Stimulated activated CD8-positive, alpha-beta memory T cell treated with anti-CD3 and anti-CD28 coated beads, Interleukin-4, amount 100 ng/mL, for 48 hours (primary cell): ENCODE data around the gene KRT16.
"Not testable (repeated sequence)": the region's sequence is repeated elsewhere in the genome, so short reads cannot be mapped to it uniquely, and the experiment has no call there.

Source experiments
- DNase-seq: peaks from one replicate; pipeline ENCODE4 v3.0.0-alpha.2; 2020

The KRT16 gene

DNA sequence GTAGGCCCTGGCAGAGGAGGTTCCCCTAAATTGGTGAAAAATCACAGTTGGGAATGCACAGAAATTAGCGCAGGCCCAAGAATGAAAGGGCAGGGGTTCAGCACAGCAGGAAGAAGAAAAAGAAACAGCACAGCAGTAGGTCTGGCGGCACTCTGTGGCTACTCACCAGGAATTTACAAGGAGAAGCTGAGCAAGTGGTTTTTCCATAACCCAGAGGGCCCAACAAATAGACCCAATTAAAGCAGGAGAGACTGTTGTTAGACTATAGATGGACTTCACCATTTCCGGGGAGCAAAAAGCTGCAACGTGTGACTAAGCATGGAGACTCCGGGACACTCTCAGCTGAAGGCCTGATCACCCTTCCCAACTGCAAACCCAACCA lies 14.3 kb upstream of the KRT16 start:
- DNase-seq, result not testable (repeated sequence)

GRCh38 chr17:41626028-41626913 lies 13.7 kb upstream of the KRT16 start:
- DNase-seq, result not testable (repeated sequence)

DNA sequence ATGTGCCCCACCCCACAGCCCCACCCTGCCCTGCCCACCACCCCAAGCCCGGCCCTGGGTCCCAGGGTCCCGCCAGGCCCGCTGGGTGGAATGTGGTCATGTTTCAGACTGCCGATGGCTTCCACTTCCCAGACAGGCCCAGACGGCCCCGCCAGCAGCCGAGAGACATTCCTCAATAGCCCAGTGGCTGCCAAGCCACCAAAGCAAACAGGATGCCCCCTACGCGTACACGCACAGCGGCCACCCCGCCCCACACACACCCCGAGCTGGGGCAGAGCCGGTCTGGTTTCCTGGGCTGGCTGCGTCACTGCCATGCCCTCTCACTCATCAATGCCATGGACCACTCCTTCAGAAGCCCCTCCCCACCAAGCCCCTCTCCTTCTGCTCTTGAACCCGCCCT lies 13.0 kb upstream of the KRT16 start:
- no peak for DNase-seq

- DNase-seq, result no peak
Measured at GRCh38 chr17:41624208-41625101, 11.9 kb upstream of the KRT16 start, which contains the start of gene KRT17. Gene KRT17, minus strand, starts transcription at chr17:41624575. Its CDS starts 66 bp downstream, at chr17:41624509.

DNA sequence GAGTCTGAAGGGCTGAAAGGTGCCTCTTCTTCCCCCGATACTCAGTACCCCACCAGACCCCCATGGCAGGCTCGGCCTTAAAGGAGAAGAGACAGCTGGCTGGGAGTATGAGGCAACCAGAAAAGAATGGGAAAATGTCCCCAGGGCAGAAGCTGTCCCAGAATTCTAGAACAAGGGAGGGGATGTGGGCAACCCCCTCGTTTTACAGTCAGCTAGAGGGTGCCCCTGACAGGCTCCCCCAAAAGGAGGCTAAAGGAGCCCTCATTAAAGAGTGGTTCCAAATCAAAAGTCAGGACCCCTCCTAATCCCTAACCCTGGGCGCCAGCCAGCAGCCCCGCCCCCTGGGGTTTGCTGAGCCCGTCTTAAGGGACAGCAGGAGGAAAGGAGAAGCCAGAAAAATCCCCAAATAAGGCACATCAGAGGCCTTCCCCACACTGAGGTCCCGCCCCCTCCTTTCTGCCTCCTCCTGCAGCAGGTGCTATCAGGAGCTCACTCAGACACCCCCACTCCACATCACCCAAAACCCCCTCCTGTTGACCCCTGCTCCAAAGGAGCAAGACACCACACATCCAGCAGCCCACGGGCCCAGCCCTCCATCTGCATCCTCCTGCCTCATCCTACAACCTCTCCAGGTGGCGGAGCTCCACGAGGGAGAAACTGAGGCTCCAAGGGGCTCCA lies 10.8 kb upstream of the KRT16 start:
- DNase-seq, result not testable (repeated sequence)

DNA sequence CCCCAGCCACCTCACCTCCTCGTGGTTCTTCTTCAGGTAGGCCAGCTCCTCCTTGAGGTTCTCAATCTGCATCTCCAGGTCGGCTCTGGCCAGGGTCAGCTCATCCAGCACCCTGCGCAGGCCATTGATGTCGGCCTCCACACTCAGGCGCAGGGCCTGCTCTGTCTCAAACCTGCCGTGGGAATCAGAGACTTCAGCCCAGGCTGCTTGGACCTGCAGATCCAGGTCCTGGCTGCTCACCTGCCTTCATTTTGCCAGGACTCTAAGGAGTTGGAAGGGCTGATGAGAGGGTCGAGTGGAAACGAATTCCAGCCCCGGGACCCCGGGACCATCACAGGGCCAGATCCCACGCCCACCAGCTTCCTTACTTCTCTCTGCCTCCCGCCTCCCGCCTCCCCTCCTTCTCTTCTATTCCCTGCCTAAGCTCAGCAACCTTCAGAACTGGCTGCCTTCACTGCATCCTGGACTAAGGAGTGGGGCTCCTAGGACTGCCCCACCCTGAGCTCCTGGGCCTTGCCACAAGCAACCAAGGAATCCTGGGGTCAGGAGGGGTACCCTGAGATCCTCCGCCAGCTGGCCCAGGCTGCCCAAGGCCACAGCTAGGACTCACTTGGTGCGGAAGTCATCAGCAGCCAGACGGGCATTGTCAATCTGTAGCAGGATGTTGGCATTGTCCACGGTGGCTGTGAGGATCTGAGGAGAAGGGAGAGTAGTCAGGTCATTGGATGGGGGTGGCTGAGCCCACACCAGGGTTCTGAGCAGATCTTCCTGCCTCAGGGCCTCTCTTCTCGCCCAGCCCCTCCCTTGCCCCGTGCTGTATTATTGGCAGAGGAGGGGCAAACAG lies 10.0 kb upstream of the KRT16 start:
- DNase-seq, result not testable (repeated sequence)

DNA sequence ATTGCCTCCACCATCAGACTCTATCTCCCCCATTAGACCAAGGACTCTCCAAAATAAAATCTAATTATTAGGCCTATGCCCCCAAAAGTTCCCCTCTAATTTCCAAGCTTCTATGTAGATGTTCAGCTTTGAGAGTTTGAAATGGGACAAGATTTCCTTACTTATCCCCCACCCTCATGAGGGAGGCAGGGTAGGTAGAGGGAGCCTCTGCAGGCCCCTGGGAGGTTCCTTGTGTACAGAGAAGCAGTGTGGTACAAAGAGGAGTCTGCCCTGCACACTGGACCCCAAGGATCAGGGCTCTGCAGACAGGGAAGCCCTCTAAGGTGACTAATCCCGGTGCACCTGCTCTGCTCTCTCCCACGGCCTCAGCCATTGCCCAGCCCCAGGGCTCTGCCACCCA lies 9.3 kb upstream of the KRT16 start:
- DNase-seq, result no peak

DNA sequence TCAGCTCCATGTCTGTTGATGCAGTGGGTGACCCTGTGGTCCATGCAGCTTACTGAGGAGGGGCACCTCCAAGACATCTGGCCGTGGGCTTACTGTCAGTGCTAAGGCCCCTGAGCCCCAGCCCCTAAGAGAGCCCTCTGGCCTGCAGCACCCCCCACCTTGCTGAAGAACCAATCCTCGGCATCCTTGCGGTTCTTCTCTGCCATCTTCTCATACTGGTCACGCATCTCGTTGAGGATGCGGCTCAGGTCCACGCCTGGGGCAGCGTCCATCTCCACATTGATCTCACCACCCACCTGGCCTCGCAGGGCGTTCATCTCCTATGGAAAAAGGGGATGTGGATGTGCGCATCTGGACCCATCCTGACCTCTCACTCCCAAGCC lies 8.9 kb upstream of the KRT16 start:
- DNase-seq, result not testable (repeated sequence)

- DNase-seq, result no peak
Measured at GRCh38 chr17:41620583-41621434, 8.2 kb upstream of the KRT16 start.

DNA sequence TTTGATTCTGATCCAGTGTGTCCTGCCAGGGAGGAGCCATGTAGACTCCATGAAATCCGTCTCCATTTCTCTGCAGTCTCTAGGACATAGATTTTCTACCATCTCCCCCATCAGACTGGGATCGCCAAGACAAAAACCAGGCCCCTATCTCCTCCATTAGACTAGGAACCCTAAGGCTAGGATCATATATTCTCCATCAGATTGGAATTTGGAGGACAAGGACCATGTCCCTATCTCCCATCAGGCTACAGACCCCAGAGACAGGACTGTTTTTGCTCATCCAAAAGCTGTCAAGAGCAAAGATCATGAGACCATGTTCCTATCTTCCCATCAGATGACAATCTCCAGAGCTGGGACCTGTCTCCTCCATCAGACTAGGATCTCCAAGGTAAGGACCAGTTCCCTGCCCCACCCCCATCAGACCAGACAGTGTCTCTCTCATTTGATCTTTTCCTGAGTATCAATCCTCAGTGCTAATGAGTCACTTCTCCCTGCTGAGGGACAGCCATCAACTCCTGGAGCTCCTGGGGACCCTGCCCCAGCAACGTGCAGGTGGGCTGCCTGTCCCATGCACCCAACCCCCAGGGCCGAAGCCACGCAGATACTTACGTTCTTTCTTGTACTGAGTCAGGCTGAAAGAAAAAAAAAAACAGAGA lies 7.5 kb upstream of the KRT16 start:
- not testable (repeated sequence) for DNase-seq

DNA sequence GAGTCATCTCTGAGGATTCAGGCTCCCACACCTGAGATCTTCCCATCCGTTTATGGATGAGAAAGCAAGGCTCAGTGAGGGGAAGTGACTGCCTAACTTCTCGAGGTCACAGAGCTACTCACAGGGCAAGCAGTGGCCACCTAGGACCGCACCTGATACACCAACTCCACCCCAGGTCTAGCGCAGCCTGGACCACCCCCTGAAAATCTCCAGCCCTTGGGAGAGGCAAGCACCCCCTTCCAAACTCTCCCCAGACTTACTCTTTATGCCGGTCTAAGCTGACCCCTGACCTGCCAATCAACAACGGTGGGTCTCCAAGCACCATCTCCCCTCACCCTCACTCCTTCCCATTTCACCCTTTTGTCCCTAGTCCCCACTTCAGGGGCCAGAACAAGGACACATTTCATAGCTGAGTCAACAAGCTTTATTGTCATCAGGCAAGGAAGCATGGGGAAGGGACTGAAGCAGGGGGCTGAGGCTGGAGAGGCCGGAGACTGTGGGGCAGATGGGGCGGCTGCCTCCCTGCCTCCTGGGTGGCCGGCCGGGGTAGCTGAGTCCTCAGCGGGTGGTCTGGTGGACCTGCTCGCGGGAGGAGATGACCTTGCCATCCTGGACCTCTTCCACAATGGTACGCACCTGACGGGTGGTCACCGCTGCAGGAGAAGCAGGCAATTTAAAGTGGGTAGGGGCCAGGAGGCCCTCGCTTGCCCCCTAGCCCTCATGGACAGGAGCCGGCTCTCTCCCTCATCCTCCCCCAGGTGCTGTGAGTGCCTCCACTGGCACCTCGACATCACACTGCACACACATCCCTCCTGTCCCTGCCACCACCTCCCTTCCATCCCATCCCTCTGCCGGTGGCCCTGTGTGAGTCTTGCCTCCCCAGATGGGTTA lies 6.7 kb upstream of the KRT16 start:
- DNase-seq, result no peak

- DNase-seq, result no peak
Measured at GRCh38 chr17:41618341-41619035, 5.9 kb upstream of the KRT16 start.

GRCh38 chr17:41617698-41618097 lies 5.1 kb upstream of the KRT16 start:
- no peak for DNase-seq

DNA sequence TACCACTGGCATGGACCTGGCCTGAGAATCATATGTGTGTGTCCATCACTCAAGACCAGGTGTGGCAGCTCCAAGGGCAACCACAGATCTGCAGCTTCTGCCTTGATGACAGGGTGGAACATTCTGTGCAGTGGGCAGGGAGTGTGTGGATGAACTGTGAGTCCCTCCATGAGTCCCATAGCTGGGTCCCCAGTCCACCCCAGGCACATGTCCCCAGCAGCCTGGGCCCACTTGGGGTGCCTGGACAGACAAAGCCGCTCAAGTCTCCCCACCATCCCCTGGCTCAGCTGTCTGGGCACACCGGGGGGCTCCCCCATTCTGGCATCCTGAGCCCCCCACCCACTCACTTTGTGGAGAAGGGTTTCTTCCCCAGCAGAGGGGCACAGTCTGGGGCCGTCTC lies 4.6 kb upstream of the KRT16 start:
- no peak for DNase-seq

DNA sequence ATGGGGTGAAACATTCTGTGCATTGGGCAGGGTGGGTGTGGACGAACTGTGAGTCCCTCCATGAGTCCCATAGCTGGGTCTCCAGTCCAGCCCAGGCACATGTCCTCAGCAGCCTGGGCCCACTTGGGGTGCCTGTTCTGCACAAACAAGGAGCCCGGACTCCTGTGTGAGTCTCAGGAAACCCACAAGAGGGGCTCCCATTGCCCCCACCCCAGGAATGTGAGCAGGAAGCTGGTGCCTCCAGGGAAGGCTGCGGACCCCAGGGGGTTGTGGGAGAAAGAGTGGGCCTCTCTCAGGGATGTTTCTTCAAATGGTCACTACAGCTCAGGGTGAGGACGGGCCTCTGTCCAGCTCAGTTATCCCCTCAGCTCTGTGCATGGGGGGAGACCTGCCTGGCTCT lies 3.9 kb upstream of the KRT16 start:
- not testable (repeated sequence) for DNase-seq

- DNase-seq, result no peak
Measured at GRCh38 chr17:41615454-41615853, 2.9 kb upstream of the KRT16 start.

DNA sequence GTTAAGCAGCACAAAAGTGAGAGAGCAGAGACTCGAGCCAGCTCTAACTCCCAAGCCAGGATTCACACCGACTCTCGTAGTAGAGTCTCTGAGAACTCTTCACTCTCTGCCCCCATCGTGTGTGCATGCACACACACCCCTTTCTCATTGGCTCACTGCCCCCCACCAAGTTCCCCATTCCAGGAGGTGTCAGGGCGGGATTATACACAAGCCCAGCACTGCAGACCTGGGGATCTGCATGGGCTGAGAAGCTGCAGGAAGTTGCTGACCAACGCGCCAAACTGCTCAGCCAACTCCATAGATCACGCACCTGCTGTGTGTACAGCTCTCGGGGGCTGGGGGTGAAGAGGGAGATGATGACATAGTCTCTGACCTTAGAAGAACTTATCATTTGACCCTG lies 2.2 kb upstream of the KRT16 start:
- not testable (repeated sequence) for DNase-seq

GRCh38 chr17:41614098-41614497 lies 1.5 kb upstream of the KRT16 start:
- DNase-seq, result no peak
